ENCODE measurements around the gene IL1RAPL2. TPM values are rescaled to one million over a fixed set of nuclear protein-coding genes. Genes with fewer than 3 reads are reported as not detected.
A peak's percentile ranks its signal among the peaks of the same experiment; 100 is the strongest.

IL1RAPL2 gene
- total RNA-seq, 1 donor from 2014 or later = not detected

DNA sequence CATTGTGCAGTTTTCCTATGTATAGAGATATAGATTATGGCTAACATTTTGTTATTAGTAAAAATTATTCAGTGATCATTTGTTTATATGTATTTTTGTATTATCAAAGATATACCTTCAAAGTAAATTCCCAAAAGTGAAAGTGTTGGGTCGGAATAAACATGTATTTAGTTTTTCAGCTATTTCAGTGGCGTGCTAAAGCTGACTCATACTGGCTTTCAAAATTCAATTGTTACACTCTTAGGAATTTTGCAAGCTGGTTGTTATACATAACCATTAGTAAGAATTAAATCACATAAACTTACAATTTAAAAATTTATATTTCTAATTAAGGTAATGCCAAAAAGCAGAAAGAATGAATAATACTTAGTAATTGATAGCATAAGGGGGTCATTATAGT lies 968.0 kb downstream of the IL1RAPL2 start:
- Histone ChIP-seq H3K36me3 (ENCODE audit: control insufficient read depth, insufficient read depth, low read length) (no peaks in the 10 kb centered on the region), H3K27me3 (ENCODE audit: control insufficient read depth, insufficient read depth, low read length) (no peaks in the 10 kb centered on the region), H3K4me3 (ENCODE audit: low read depth, low read length) (no peak overlapping the region)
- TF ChIP-seq, protein P1, sequence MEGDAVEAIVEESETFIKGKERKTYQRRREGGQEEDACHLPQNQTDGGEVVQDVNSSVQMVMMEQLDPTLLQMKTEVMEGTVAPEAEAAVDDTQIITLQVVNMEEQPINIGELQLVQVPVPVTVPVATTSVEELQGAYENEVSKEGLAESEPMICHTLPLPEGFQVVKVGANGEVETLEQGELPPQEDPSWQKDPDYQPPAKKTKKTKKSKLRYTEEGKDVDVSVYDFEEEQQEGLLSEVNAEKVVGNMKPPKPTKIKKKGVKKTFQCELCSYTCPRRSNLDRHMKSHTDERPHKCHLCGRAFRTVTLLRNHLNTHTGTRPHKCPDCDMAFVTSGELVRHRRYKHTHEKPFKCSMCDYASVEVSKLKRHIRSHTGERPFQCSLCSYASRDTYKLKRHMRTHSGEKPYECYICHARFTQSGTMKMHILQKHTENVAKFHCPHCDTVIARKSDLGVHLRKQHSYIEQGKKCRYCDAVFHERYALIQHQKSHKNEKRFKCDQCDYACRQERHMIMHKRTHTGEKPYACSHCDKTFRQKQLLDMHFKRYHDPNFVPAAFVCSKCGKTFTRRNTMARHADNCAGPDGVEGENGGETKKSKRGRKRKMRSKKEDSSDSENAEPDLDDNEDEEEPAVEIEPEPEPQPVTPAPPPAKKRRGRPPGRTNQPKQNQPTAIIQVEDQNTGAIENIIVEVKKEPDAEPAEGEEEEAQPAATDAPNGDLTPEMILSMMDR (IDR thresholded peaks at IDR 0.05; ENCODE audit: insufficient read depth, low read length, poor library complexity, severe bottlenecking) = no peak
- DNase-seq (ENCODE audit: low read depth) = no peak

DNA sequence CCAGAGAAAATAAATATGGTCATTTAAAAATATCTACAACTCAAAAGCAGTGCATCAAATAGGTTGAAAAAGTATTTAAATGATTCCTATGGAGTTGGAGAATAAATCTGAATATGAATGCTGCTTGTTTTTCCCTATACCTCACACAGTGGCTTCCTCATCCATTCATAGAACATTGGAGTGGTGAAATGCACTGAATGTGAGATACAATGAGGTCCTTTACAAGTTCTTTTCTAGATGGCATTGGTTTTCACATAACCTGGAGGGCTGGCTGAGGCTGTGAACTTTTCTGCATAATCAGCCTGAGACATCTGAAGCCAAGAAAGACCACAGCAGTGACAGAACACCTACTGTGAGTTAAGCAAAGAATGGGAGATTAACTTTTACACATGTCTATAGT lies 977.3 kb downstream of the IL1RAPL2 start:
- no peaks in the 10 kb centered on the region for H3K36me3 ChIP-seq (ENCODE audit: control insufficient read depth, insufficient read depth, low read length)
- no peak overlapping the region for H3K4me3 ChIP-seq (ENCODE audit: low read depth, low read length)
- H3K27me3 ChIP-seq (ENCODE audit: control insufficient read depth, insufficient read depth, low read length) = no peaks in the 10 kb centered on the region
- no peak for DNase-seq (ENCODE audit: low read depth)
- TF ChIP-seq, protein P1 (IDR thresholded peaks at IDR 0.05; ENCODE audit: insufficient read depth, low read length, poor library complexity, severe bottlenecking) = no peak

DNA sequence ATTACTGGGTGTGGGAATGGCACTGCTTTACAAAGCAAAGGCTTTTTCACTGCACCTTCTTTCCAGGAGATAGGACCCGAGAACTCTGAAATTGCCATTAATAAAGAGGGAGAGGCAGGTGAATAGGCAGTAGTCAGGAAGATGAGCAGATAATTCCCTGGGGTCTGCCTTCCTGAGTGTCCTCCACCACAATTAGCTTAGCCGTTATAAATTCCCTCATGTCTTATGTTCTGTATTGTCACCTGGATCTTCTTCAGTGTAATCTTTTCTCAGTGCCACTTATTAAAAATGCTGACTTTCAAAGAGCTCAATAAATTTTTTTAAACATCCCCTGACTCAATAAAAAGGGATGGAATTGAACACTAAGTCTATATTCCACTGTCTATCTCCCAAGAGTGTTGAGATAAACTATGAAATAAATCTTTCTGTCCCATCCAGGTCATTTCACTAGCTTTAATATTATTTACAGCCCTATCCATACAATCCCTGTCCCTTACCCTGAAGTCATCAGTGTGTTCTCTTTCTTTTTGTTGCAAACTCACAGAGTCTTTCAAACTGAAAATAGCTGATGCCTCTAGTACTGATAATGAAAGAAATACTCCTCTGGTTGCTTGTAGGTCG lies 984.2 kb downstream of the IL1RAPL2 start:
- Histone ChIP-seq H3K27me3 (ENCODE audit: control insufficient read depth, insufficient read depth, low read length) (no peaks in the 10 kb centered on the region), H3K4me3 (ENCODE audit: low read depth, low read length) (no peak overlapping the region), H3K36me3 (ENCODE audit: control insufficient read depth, insufficient read depth, low read length) (no peaks in the 10 kb centered on the region)
- DNase-seq (ENCODE audit: low read depth) = no peak
- TF ChIP-seq, protein P1 (IDR thresholded peaks at IDR 0.05; ENCODE audit: insufficient read depth, low read length, poor library complexity, severe bottlenecking) = no peak

DNA sequence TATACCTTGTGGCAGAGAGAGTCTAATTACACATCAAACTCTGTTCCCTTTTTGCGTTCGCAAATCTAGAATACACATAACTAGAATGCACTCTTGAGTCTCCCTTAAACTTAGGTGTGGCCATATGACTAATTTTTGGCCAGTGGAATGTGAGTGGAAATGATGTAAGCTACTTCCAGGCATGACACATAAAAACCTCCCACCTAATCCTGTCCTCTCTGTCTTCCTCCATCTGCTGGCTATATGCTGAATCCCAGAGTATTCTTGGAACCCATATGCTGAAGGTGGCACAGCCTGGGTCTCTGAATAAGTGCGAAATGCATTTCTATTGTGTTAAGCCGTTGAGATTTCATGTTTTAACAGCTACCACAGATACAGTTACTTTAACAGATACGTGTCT lies 986.4 kb downstream of the IL1RAPL2 start:
- Histone ChIP-seq H3K36me3 (ENCODE audit: control insufficient read depth, insufficient read depth, low read length) (no peaks in the 10 kb centered on the region), H3K27me3 (ENCODE audit: control insufficient read depth, insufficient read depth, low read length) (no peaks in the 10 kb centered on the region), H3K4me3 (ENCODE audit: low read depth, low read length) (no peak overlapping the region)
- DNase-seq (ENCODE audit: low read depth) = no peak
- TF ChIP-seq, protein P1 (IDR thresholded peaks at IDR 0.05; ENCODE audit: insufficient read depth, low read length, poor library complexity, severe bottlenecking) = peak; percentile 1

DNA sequence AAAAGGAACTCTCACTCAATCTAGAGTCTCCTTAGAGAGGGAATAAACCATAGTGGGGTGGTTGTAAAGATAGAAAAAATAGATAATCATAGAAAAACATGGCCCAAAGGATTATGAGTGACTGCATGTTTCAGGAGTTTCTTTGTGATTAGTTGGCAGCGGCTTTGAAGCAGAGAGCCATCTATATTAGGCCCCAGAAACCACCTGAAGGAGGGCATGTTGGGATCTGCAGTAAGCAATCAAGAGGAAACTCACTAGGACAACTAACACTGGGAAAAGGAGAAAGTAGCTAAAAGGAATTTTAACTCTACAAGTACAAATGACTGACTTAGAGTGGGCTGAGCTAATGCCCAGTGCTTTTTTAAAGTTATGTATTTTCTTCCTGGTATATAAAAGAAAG lies 987.1 kb downstream of the IL1RAPL2 start:
- Histone ChIP-seq H3K27me3 (ENCODE audit: control insufficient read depth, insufficient read depth, low read length) (no peaks in the 10 kb centered on the region), H3K36me3 (ENCODE audit: control insufficient read depth, insufficient read depth, low read length) (no peaks in the 10 kb centered on the region), H3K4me3 (ENCODE audit: low read depth, low read length) (no peak overlapping the region)
- DNase-seq (ENCODE audit: low read depth) = no peak
- TF ChIP-seq, protein P1 (IDR thresholded peaks at IDR 0.05; ENCODE audit: insufficient read depth, low read length, poor library complexity, severe bottlenecking) = no peak

DNA sequence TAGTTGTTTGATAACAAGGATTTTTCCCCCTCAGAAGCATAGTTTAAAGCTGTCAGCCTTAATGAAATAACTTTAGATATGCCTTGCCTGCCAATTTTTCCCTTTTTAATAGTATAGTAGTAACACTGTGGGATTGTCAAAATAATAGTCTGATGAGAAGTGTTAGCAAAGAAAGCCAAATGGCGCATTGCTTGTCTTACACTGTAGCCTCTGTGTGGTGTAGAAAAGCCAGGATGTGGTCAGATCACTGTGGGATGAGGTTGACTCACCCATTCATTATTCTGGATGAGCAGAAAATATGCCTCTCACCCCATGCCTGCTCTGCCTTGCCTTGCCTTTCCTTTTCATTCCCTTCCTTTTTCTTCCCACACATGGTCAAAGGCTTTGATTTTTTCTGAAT lies 998.5 kb downstream of the IL1RAPL2 start:
- Histone ChIP-seq H3K36me3 (ENCODE audit: control insufficient read depth, insufficient read depth, low read length) (no peaks in the 10 kb centered on the region), H3K4me3 (ENCODE audit: low read depth, low read length) (no peak overlapping the region), H3K27me3 (ENCODE audit: control insufficient read depth, insufficient read depth, low read length) (no peaks in the 10 kb centered on the region)
- TF ChIP-seq, protein P1 (IDR thresholded peaks at IDR 0.05; ENCODE audit: insufficient read depth, low read length, poor library complexity, severe bottlenecking) = no peak
- DNase-seq (ENCODE audit: low read depth) = peak; percentile 58

Measured in kidney epithelial cell (primary cell).